Neural crest cell (in vitro differentiated cells): ENCODE measurements around the gene NRXN3. TPM values are rescaled to one million over a fixed set of nuclear protein-coding genes. Genes with fewer than 3 reads are reported as not detected.

ENCODE experiments used
- DNase-seq: peaks from one replicate; pipeline ENCODE4 v3.0.0; 2021; ENCODE audit warnings: low read depth, mixed read lengths, low spot score
- H3K27ac Mint-ChIP-seq: one replicate; pipeline ENCODE4 v1.8.0; 2021; ENCODE audit warnings: mild to moderate bottlenecking, mixed read lengths; ENCODE audit not compliant: unreplicated experiment
- H3K27me3 Mint-ChIP-seq: 2 replicates; pipeline ENCODE4 v1.8.0; 2021; ENCODE audit warnings: low read depth, mild to moderate bottlenecking, mixed read lengths
- H3K36me3 Mint-ChIP-seq: 2 replicates; pipeline ENCODE4 v1.8.0; 2021; ENCODE audit warnings: low read depth, mild to moderate bottlenecking, mixed read lengths
- H3K4me1 Mint-ChIP-seq: 2 replicates; pipeline ENCODE4 v1.8.0; 2021; ENCODE audit warnings: mixed read lengths
- H3K4me3 Mint-ChIP-seq: one replicate; pipeline ENCODE4 v1.8.0; 2021; ENCODE audit warnings: mild to moderate bottlenecking, mixed read lengths
- H3K9me3 Mint-ChIP-seq: 2 replicates; pipeline ENCODE4 v1.8.0; 2021; ENCODE audit warnings: mixed read lengths
- total RNA-seq: library from RNA; stranded (reverse); gene quantifications from 2 replicates; pipeline ENCODE4 v1.2.1, GENCODE V29; 2021
- TF ChIP-seq, protein P1 (sequence below): fragments of 200-600 bp; sonication (generic); conservative IDR thresholded peaks from 2 replicates; pipeline ENCODE4 v1.5.0; 2021; ENCODE audit warnings: antibody characterized with exemption, mild to moderate bottlenecking

Gene NRXN3
- total RNA-seq, 1 donor from 2014 or later, result 2.5 TPM

GRCh38 chr14:79704041-79704807 lies 1534.1 kb downstream of the NRXN3 start:
- TF ChIP-seq, protein P1, sequence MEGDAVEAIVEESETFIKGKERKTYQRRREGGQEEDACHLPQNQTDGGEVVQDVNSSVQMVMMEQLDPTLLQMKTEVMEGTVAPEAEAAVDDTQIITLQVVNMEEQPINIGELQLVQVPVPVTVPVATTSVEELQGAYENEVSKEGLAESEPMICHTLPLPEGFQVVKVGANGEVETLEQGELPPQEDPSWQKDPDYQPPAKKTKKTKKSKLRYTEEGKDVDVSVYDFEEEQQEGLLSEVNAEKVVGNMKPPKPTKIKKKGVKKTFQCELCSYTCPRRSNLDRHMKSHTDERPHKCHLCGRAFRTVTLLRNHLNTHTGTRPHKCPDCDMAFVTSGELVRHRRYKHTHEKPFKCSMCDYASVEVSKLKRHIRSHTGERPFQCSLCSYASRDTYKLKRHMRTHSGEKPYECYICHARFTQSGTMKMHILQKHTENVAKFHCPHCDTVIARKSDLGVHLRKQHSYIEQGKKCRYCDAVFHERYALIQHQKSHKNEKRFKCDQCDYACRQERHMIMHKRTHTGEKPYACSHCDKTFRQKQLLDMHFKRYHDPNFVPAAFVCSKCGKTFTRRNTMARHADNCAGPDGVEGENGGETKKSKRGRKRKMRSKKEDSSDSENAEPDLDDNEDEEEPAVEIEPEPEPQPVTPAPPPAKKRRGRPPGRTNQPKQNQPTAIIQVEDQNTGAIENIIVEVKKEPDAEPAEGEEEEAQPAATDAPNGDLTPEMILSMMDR, result no peak
- DNase-seq, result no peak
- H3K27ac Mint-ChIP-seq, result no peak overlapping the region
- peaks cover 6% of the 10 kb centered on the region for H3K4me1 Mint-ChIP-seq
- no peaks in the 10 kb centered on the region for H3K27me3 Mint-ChIP-seq
- no peak overlapping the region for H3K4me3 Mint-ChIP-seq
- no peaks in the 10 kb centered on the region for H3K9me3 Mint-ChIP-seq
- no peaks in the 10 kb centered on the region for H3K36me3 Mint-ChIP-seq

GRCh38 chr14:79705126-79705894 lies 1535.1 kb downstream of the NRXN3 start:
- DNase-seq, result no peak
- H3K27ac Mint-ChIP-seq, result no peak overlapping the region
- H3K36me3 Mint-ChIP-seq, result no peaks in the 10 kb centered on the region
- no peak overlapping the region for H3K4me3 Mint-ChIP-seq
- TF ChIP-seq, protein P1, result no peak
- H3K27me3 Mint-ChIP-seq, result no peaks in the 10 kb centered on the region
- H3K9me3 Mint-ChIP-seq, result no peaks in the 10 kb centered on the region
- peaks cover 16% of the 10 kb centered on the region for H3K4me1 Mint-ChIP-seq

DNA sequence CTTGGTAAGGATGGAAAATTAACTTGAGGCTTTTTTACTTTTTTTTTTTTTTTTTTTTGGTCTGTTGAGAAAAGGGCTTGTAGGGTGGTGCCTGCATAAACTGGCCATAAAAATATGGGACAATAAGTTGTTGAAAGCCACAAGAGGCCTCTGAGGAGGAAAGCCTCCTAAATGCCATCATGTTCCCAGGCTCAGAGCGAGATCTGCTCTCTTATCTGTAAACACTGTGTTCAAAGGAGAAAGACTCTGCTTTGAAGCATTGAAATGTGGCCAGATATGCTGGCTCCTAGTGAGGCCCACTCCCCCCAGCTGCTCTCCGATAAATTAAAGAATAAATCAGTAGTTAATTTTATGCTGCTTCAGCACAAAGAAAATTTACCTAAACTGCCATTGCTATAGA lies 1536.2 kb downstream of the NRXN3 start:
- Mint-ChIP-seq H3K4me3 (no peak overlapping the region), H3K27me3 (no peaks in the 10 kb centered on the region), H3K27ac (peak overlapping the region; percentile 16), H3K9me3 (no peaks in the 10 kb centered on the region), H3K36me3 (no peaks in the 10 kb centered on the region), H3K4me1 (peaks cover 18% of the 10 kb centered on the region)
- TF ChIP-seq, protein P1, result no peak
- DNase-seq, result no peak

DNA sequence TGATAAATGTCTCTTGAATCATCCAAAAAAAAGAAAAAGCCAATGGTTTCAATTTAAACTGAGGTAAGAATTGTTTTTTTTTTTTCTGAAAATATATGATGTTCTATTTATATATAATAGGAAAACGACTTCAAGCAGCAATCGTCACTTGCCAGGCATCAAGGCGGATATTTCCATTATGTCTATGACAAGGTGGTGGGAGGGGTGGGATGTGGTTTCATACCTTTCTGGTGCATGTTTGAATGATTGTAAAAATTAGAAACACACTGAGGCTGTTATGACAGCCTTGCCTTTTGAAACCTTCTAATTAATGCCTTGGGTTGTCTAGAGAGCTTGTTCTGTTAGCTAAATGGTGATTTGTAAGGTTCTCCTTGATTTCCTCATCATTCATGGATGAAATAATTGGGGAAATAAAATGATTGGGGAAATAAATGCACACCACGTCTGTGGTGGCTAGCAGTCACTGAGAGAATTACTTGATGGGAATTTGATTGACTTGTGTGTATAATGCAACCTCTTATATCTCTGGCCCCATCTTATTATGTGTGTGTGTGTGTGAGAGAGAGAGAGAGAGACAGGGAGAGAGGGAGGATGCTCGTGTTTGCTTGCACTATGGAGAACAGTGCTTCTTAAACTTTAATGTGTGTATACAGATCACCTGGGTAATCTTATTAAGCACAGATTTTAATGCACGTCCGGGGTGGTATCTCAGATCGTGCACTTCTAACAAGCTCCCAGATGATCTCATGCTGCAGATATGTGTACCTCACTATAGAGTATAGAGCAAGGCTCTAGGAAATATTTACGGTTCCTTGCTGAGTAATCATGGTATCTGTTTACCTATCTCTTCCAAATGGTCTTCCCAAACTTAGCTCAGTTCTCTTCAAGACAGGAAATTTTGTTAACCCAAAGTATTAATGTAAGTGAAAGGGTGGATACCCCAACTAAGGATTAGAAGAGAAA lies 1538.5 kb downstream of the NRXN3 start:
- H3K36me3 Mint-ChIP-seq, result no peaks in the 10 kb centered on the region
- H3K27ac Mint-ChIP-seq, result no peak overlapping the region
- no peaks in the 10 kb centered on the region for H3K27me3 Mint-ChIP-seq
- DNase-seq, result no peak
- H3K4me3 Mint-ChIP-seq, result no peak overlapping the region
- TF ChIP-seq, protein P1, result no peak
- H3K9me3 Mint-ChIP-seq, result no peaks in the 10 kb centered on the region
- peaks cover 18% of the 10 kb centered on the region for H3K4me1 Mint-ChIP-seq

- H3K9me3 Mint-ChIP-seq, result no peaks in the 10 kb centered on the region
- no peaks in the 10 kb centered on the region for H3K27me3 Mint-ChIP-seq
- peak overlapping the region; percentile 39 for H3K27ac Mint-ChIP-seq
- H3K36me3 Mint-ChIP-seq, result no peaks in the 10 kb centered on the region
- no peak overlapping the region for H3K4me3 Mint-ChIP-seq
- peaks cover 18% of the 10 kb centered on the region for H3K4me1 Mint-ChIP-seq
- TF ChIP-seq, protein P1, result no peak
- DNase-seq, result no peak
These were observed 1539.4 kb downstream of the NRXN3 start for GRCh38 chr14:79709573-79709972.
